ENCODE results near the gene WDR41. TPM values are rescaled to one million over a fixed set of nuclear protein-coding genes. Genes with fewer than 3 reads are reported as not detected.
"Not testable (repeated sequence)": the region's sequence is repeated elsewhere in the genome, so short reads cannot be mapped to it uniquely, and the experiment has no call there.

Gene WDR41
- total RNA-seq, 1 experiment from 2014 or later, result 53.1 TPM

GRCh38 chr5:77407152-77407551 is 85.0 kb downstream of the WDR41 start:
- Histone ChIP-seq H3K4me3 (ENCODE audit: insufficient read depth, low read depth, low read length) (no peak overlapping the region), H3K36me3 (replicated peaks; ENCODE audit: control insufficient read depth, insufficient read depth, low read length) (no peaks in the 10 kb centered on the region), H3K27me3 (ENCODE audit: control insufficient read depth, insufficient read depth, low read length) (no peaks in the 10 kb centered on the region)
- no peak for DNase-seq

- H3K36me3 ChIP-seq (replicated peaks; ENCODE audit: control insufficient read depth, insufficient read depth, low read length), result no peaks in the 10 kb centered on the region
- no peak for DNase-seq
- H3K4me3 ChIP-seq (ENCODE audit: insufficient read depth, low read depth, low read length), result no peak overlapping the region
- H3K27me3 ChIP-seq (ENCODE audit: control insufficient read depth, insufficient read depth, low read length), result no peaks in the 10 kb centered on the region
These were observed 89.3 kb downstream of the WDR41 start for GRCh38 chr5:77402796-77403195.

GRCh38 chr5:77400645-77401044 is 91.5 kb downstream of the WDR41 start:
- no peak for DNase-seq
- Histone ChIP-seq H3K36me3 (replicated peaks; ENCODE audit: control insufficient read depth, insufficient read depth, low read length) (no peaks in the 10 kb centered on the region), H3K27me3 (ENCODE audit: control insufficient read depth, insufficient read depth, low read length) (no peaks in the 10 kb centered on the region), H3K4me3 (ENCODE audit: insufficient read depth, low read depth, low read length) (no peak overlapping the region)

GRCh38 chr5:77398896-77399295 is 93.2 kb downstream of the WDR41 start:
- no peak for DNase-seq
- H3K36me3 ChIP-seq (replicated peaks; ENCODE audit: control insufficient read depth, insufficient read depth, low read length), result no peaks in the 10 kb centered on the region
- H3K27me3 ChIP-seq (ENCODE audit: control insufficient read depth, insufficient read depth, low read length), result no peaks in the 10 kb centered on the region
- H3K4me3 ChIP-seq (ENCODE audit: insufficient read depth, low read depth, low read length), result no peak overlapping the region

GRCh38 chr5:77398458-77398857 is 93.7 kb downstream of the WDR41 start:
- Histone ChIP-seq H3K4me3 (ENCODE audit: insufficient read depth, low read depth, low read length) (no peak overlapping the region), H3K27me3 (ENCODE audit: control insufficient read depth, insufficient read depth, low read length) (no peaks in the 10 kb centered on the region), H3K36me3 (replicated peaks; ENCODE audit: control insufficient read depth, insufficient read depth, low read length) (no peaks in the 10 kb centered on the region)
- DNase-seq, result no peak

GRCh38 chr5:77397686-77398292 is 94.3 kb downstream of the WDR41 start:
- no peaks in the 10 kb centered on the region for H3K27me3 ChIP-seq (ENCODE audit: control insufficient read depth, insufficient read depth, low read length)
- no peaks in the 10 kb centered on the region for H3K36me3 ChIP-seq (replicated peaks; ENCODE audit: control insufficient read depth, insufficient read depth, low read length)
- no peak overlapping the region for H3K4me3 ChIP-seq (ENCODE audit: insufficient read depth, low read depth, low read length)
- DNase-seq, result no peak

- Histone ChIP-seq H3K36me3 (replicated peaks; ENCODE audit: control insufficient read depth, insufficient read depth, low read length) (no peaks in the 10 kb centered on the region), H3K27me3 (ENCODE audit: control insufficient read depth, insufficient read depth, low read length) (no peaks in the 10 kb centered on the region)
These were observed 96.1 kb downstream of the WDR41 start for GRCh38 chr5:77396017-77396416.

GRCh38 chr5:77394064-77394715 is 97.9 kb downstream of the WDR41 start:
- no peak overlapping the region for H3K4me3 ChIP-seq (ENCODE audit: insufficient read depth, low read depth, low read length)
- no peak for DNase-seq
- H3K36me3 ChIP-seq (replicated peaks; ENCODE audit: control insufficient read depth, insufficient read depth, low read length), result no peaks in the 10 kb centered on the region
- no peaks in the 10 kb centered on the region for H3K27me3 ChIP-seq (ENCODE audit: control insufficient read depth, insufficient read depth, low read length)

More at GRCh38 chr5:77396017-77396416, 96.1 kb downstream of the WDR41 start:
- DNase-seq, result no peak
- H3K4me3 ChIP-seq (ENCODE audit: insufficient read depth, low read depth, low read length), result no peak overlapping the region

- H3K4me3 ChIP-seq (ENCODE audit: insufficient read depth, low read depth, low read length), result no peak overlapping the region
- H3K27me3 ChIP-seq (ENCODE audit: control insufficient read depth, insufficient read depth, low read length), result no peaks in the 10 kb centered on the region
- H3K36me3 ChIP-seq (replicated peaks; ENCODE audit: control insufficient read depth, insufficient read depth, low read length), result no peaks in the 10 kb centered on the region
- DNase-seq, result no peak
These were observed 100.8 kb downstream of the WDR41 start for GRCh38 chr5:77391240-77391765.

GRCh38 chr5:77390795-77391194 is 101.3 kb downstream of the WDR41 start:
- H3K36me3 ChIP-seq (replicated peaks; ENCODE audit: control insufficient read depth, insufficient read depth, low read length), result no peaks in the 10 kb centered on the region
- no peak for DNase-seq
- H3K4me3 ChIP-seq (ENCODE audit: insufficient read depth, low read depth, low read length), result no peak overlapping the region
- no peaks in the 10 kb centered on the region for H3K27me3 ChIP-seq (ENCODE audit: control insufficient read depth, insufficient read depth, low read length)

GRCh38 chr5:77390221-77390620 is 101.9 kb downstream of the WDR41 start:
- H3K27me3 ChIP-seq (ENCODE audit: control insufficient read depth, insufficient read depth, low read length), result no peaks in the 10 kb centered on the region
- H3K36me3 ChIP-seq (replicated peaks; ENCODE audit: control insufficient read depth, insufficient read depth, low read length), result no peaks in the 10 kb centered on the region
- no peak overlapping the region for H3K4me3 ChIP-seq (ENCODE audit: insufficient read depth, low read depth, low read length)
- no peak for DNase-seq

GRCh38 chr5:77389746-77390145 is 102.4 kb downstream of the WDR41 start:
- DNase-seq, result no peak
- Histone ChIP-seq H3K36me3 (replicated peaks; ENCODE audit: control insufficient read depth, insufficient read depth, low read length) (no peaks in the 10 kb centered on the region), H3K27me3 (ENCODE audit: control insufficient read depth, insufficient read depth, low read length) (no peaks in the 10 kb centered on the region), H3K4me3 (ENCODE audit: insufficient read depth, low read depth, low read length) (no peak overlapping the region)

GRCh38 chr5:77386340-77386739 is 105.8 kb downstream of the WDR41 start:
- not testable (repeated sequence) for DNase-seq; H3K27me3 ChIP-seq (ENCODE audit: control insufficient read depth, insufficient read depth, low read length); H3K36me3 ChIP-seq (replicated peaks; ENCODE audit: control insufficient read depth, insufficient read depth, low read length); H3K4me3 ChIP-seq (ENCODE audit: insufficient read depth, low read depth, low read length)

GRCh38 chr5:77383336-77383735 is 108.8 kb downstream of the WDR41 start:
- DNase-seq; H3K4me3 ChIP-seq (ENCODE audit: insufficient read depth, low read depth, low read length); H3K27me3 ChIP-seq (ENCODE audit: control insufficient read depth, insufficient read depth, low read length); H3K36me3 ChIP-seq (replicated peaks; ENCODE audit: control insufficient read depth, insufficient read depth, low read length): not testable (repeated sequence)
